Kidney (tissue), 14 donors: ENCODE data around the gene MTMR6. TPM values are rescaled to one million over a fixed set of nuclear protein-coding genes. Genes with fewer than 3 reads are reported as not detected.

Source experiments
- DNase-seq, 5 donors: peaks; one replicate each; pipeline ENCODE4 v3.0.0-alpha.2; 2013 to 2020
- FAIRE-seq: peaks from 2 replicates; lab custom pipeline; 2012; peaks lifted over from hg19 to GRCh38; lab: Jason Lieb, UNC
- H3K27ac ChIP-seq, 2 donors: one replicate each; pipeline ENCODE4 v1.7.0; 2013; ENCODE audit warnings: low read depth in 2 of 2, low read length in 2 of 2, inconsistent platforms in 1 of 2
- H3K27me3 ChIP-seq: one replicate; pipeline ENCODE4 v1.7.1; 2013; ENCODE audit warnings: low read length, inconsistent platforms; ENCODE audit not compliant: control insufficient read depth, insufficient read depth
- H3K36me3 ChIP-seq, 3 donors: one replicate each; pipeline versions ENCODE4 v1.7.0 to v1.7.1; 2013; ENCODE audit warnings: low read length in 3 of 3, control low read depth in 1 of 3, inconsistent platforms in 1 of 3; ENCODE audit not compliant: insufficient read depth in 3 of 3, control insufficient read depth in 2 of 3
- H3K4me1 ChIP-seq, 3 donors: one replicate each; pipeline versions ENCODE4 v1.7.0 to v1.7.1; 2013; ENCODE audit warnings: low read length in 3 of 3, inconsistent platforms in 1 of 3, low read depth in 1 of 3; ENCODE audit not compliant: control insufficient read depth in 2 of 3, insufficient read depth in 2 of 3
- H3K4me3 ChIP-seq, 3 donors: one replicate each; pipeline versions ENCODE4 v1.7.0 to v1.8.1; 2013; ENCODE audit warnings: low read length in 3 of 3, control low read depth in 1 of 3, inconsistent platforms in 1 of 3
- H3K9ac ChIP-seq, 3 donors: one replicate each; pipeline versions ENCODE4 v1.7.0 to v1.7.1; 2013; ENCODE audit warnings: low read length in 3 of 3, control low read depth in 1 of 3, inconsistent platforms in 1 of 3
- H3K9me3 ChIP-seq, 3 donors: one replicate each; pipeline versions ENCODE4 v1.7.0 to v1.7.1; 2013; ENCODE audit warnings: low read length in 3 of 3, control low read depth in 1 of 3, inconsistent platforms in 1 of 3; ENCODE audit not compliant: control insufficient read depth in 2 of 3, insufficient read depth in 1 of 3
- intact Hi-C: fragments of 100-400 bp; cut with DNase I; formaldehyde crosslinking; loops from one replicate; pipeline ENCODE4 v1.11.1; 2022
- polyA plus RNA-seq: library from polyadenylated mRNA; stranded (reverse); fragments of 350-450 nt; fragmentation: Illumina TruSeq; extraction: RNeasy Lipid Tissue Mini Kit (QIAGEN cat#74804); gene quantifications from one replicate; pipeline ENCODE4 v1.2.3, GENCODE V29; 2014; ENCODE audit warnings: low read depth, low replicate concordance; ENCODE audit not compliant: insufficient read depth
- total RNA-seq: library from RNA; stranded (reverse); fragmentation: NEBNext Ultra II Directional; extraction: Animal tissue kit (Norgen Biotek cat#: 25700); gene quantifications from one replicate; pipeline ENCODE4 v1.2.1, GENCODE V29; 2021
- TF ChIP-seq, protein P1 (sequence below): IDR thresholded peaks from 3 replicates; pipeline ENCODE4 v1.5.1; 2012; ENCODE audit warnings: mild to moderate bottlenecking, moderate library complexity, borderline replicate concordance; ENCODE audit not compliant: insufficient read depth; ENCODE audit errors: extremely low read depth
- donor health status: control.
- donor health status: control.
- donor health status: control.
- donor health status: control.
- donor health status: control.
- donor health status: DM: yes; HTN: yes; CAD: no.
- donor health status: Normal renal cell carcinoma (clear cell type).

The MTMR6 gene
- total and polyA plus RNA-seq, 2 donors from 2014 or later, result 9.4 to 21.4 TPM

- DNase-seq (no peak), FAIRE-seq (no peak)
- peaks cover 2 to 29% (median 9%) of the 10 kb centered on the region in 3 donors for H3K36me3 ChIP-seq
- no peak overlapping the region for H3K9ac ChIP-seq
- no peaks in the 10 kb centered on the region for H3K27me3 ChIP-seq
- no peaks in the 10 kb centered on the region for H3K4me1 ChIP-seq
- intact Hi-C loops, result no loop called here
- no peaks in the 10 kb centered on the region for H3K9me3 ChIP-seq
- H3K27ac ChIP-seq, result no peak overlapping the region
- no peak overlapping the region for H3K4me3 ChIP-seq
- TF ChIP-seq, protein P1, sequence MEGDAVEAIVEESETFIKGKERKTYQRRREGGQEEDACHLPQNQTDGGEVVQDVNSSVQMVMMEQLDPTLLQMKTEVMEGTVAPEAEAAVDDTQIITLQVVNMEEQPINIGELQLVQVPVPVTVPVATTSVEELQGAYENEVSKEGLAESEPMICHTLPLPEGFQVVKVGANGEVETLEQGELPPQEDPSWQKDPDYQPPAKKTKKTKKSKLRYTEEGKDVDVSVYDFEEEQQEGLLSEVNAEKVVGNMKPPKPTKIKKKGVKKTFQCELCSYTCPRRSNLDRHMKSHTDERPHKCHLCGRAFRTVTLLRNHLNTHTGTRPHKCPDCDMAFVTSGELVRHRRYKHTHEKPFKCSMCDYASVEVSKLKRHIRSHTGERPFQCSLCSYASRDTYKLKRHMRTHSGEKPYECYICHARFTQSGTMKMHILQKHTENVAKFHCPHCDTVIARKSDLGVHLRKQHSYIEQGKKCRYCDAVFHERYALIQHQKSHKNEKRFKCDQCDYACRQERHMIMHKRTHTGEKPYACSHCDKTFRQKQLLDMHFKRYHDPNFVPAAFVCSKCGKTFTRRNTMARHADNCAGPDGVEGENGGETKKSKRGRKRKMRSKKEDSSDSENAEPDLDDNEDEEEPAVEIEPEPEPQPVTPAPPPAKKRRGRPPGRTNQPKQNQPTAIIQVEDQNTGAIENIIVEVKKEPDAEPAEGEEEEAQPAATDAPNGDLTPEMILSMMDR, result no peak
Measured at GRCh38 chr13:25266706-25267105, 20.6 kb downstream of the MTMR6 start.

DNA sequence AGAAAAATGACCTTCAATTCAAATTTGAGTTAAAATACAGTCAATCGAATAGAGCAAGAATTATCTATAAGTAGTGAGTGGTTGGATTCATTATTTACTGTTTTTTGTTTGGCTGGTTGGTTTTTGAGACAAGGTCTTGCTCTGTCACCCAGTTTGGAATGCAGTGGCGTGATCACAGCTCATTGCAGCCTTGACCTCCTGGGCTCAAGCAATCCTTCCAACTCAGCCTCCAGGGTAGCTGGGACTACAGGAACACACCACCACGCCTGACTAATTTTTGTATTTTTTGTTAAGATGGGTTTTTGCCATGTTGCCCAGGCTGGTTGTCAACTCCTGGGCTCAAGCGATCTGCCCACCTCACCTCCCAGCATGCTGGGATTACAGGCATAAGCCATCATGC is 25.0 kb downstream of the MTMR6 start:
- Histone ChIP-seq H3K27ac (no peak overlapping the region), H3K4me3 (no peak overlapping the region), H3K36me3 (peaks cover 2 to 30% (median 9%) of the 10 kb centered on the region in 3 donors), H3K9me3 (no peaks in the 10 kb centered on the region), H3K27me3 (no peaks in the 10 kb centered on the region), H3K4me1 (no peaks in the 10 kb centered on the region), H3K9ac (no peak overlapping the region)
- intact Hi-C loops, result no loop called here
- FAIRE-seq (no peak), DNase-seq (no peak)
- TF ChIP-seq, protein P1, result no peak

DNA sequence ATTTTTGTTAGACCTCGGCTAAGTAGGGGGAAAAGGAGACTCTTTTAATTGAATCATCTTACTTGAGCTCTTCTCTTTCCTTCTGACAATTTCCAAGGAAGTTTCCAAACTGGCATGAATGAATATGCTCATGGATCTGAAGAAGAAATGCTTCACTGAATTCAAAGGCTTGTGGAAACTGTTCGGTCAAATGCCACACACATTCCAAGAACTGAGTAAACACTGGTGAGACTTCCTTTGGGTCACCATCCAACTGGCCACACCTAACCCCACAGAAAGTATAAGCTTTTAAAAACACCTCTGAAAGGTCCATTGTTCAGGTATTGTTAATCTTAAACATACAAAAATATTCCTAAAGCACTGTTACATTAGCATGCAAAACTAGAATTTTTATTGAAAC is 33.6 kb downstream of the MTMR6 start:
- Histone ChIP-seq H3K9ac (no peak overlapping the region), H3K27me3 (no peaks in the 10 kb centered on the region), H3K27ac (no peak overlapping the region), H3K4me1 (no peaks in the 10 kb centered on the region), H3K9me3 (no peaks in the 10 kb centered on the region), H3K36me3 (peaks cover 0 to 21% (median 20%) of the 10 kb centered on the region in 3 donors), H3K4me3 (no peak overlapping the region)
- FAIRE-seq (no peak), DNase-seq (no peak)
- intact Hi-C loops, result no loop called here
- TF ChIP-seq, protein P1, result no peak

- H3K27ac ChIP-seq, result no peak overlapping the region
- intact Hi-C loops, result no loop called here
- no peak overlapping the region for H3K9ac ChIP-seq
- no peak for FAIRE-seq
- TF ChIP-seq, protein P1, result no peak
- no peak for DNase-seq
- no peaks in the 10 kb centered on the region for H3K27me3 ChIP-seq
- H3K4me3 ChIP-seq, result no peak overlapping the region
- H3K4me1 ChIP-seq, result no peaks in the 10 kb centered on the region
- H3K9me3 ChIP-seq, result no peaks in the 10 kb centered on the region
- H3K36me3 ChIP-seq, result peaks cover 0 to 21% (median 20%) of the 10 kb centered on the region in 3 donors
Measured at GRCh38 chr13:25252752-25253151, 34.5 kb downstream of the MTMR6 start.
